HepG2 (cell line): ENCODE measurements around the gene NEK6. TPM values are rescaled to one million over a fixed set of nuclear protein-coding genes. Genes with fewer than 3 reads are reported as not detected.

Experiments
- ATRX ChIP-seq: sonication (generic); formaldehyde crosslinking; IDR thresholded peaks from 2 replicates; pipeline ENCODE4 v1.4.0; 2020; ENCODE audit warnings: missing genetic modification reagents, borderline replicate concordance
- BRCA1 ChIP-seq: sonication (generic); formaldehyde crosslinking; IDR thresholded peaks from 2 replicates; pipeline ENCODE4 v1.4.0; 2020; ENCODE audit warnings: missing genetic modification reagents
- CTCF ChIP-seq: sonication (generic); formaldehyde crosslinking; IDR thresholded peaks from 2 replicates; pipeline ENCODE4 v1.5.0; 2020; ENCODE audit warnings: mild to moderate bottlenecking, missing genetic modification reagents, moderate library complexity
- FLYWCH1 ChIP-seq: sonication (generic); formaldehyde crosslinking; IDR thresholded peaks from 2 replicates; pipeline ENCODE4 v1.8.1; 2023; ENCODE audit warnings: mild to moderate bottlenecking, missing genetic modification reagents
- GFI1 ChIP-seq: sonication (generic); formaldehyde crosslinking; IDR thresholded peaks from 2 replicates; pipeline ENCODE4 v1.5.0; 2020; ENCODE audit warnings: missing genetic modification reagents, mild to moderate bottlenecking, borderline replicate concordance
- HMG20B ChIP-seq: conservative IDR thresholded peaks from 2 replicates; pipeline ENCODE4 v1.6.1; 2016; ENCODE audit warnings: missing genetic modification reagents, missing compliant biosample characterization
- KDM3A ChIP-seq: IDR thresholded peaks from 2 replicates; pipeline ENCODE4 v1.6.1; 2018; ENCODE audit warnings: low read depth, missing compliant biosample characterization
- KMT2A ChIP-seq: sonication (generic); formaldehyde crosslinking; IDR thresholded peaks from 2 replicates; pipeline ENCODE4 v1.4.0; 2020; ENCODE audit warnings: missing genetic modification reagents
- LRRFIP1 ChIP-seq: sonication (generic); formaldehyde crosslinking; conservative IDR thresholded peaks from 2 replicates; pipeline ENCODE4 v1.4.0; 2020; ENCODE audit warnings: missing genetic modification reagents
- MTA3 ChIP-seq: sonication (generic); formaldehyde crosslinking; IDR thresholded peaks from 2 replicates; pipeline ENCODE4 v1.4.0; 2020; ENCODE audit warnings: missing genetic modification reagents
- NFYC ChIP-seq: IDR thresholded peaks from 2 replicates; pipeline ENCODE4 v1.6.1; 2016; ENCODE audit warnings: missing genetic modification reagents, missing compliant biosample characterization
- NR2F6 ChIP-seq, 2 experiments: IDR thresholded peaks; 2 replicates each; pipeline ENCODE4 v1.6.1; 2016; ENCODE audit warnings: antibody characterized with exemption in 1 of 2, mild to moderate bottlenecking in 1 of 2
- RARA ChIP-seq: IDR thresholded peaks from 2 replicates; pipeline ENCODE4 v1.6.1; 2016; ENCODE audit warnings: missing genetic modification reagents, missing compliant biosample characterization
- RBFOX2 ChIP-seq: fragments of 200-400 bp; formaldehyde crosslinking; IDR thresholded peaks from 2 replicates; pipeline ENCODE4 v1.6.1; 2017; ENCODE audit warnings: low read depth, mild to moderate bottlenecking, low read length
- SOX5 ChIP-seq: IDR thresholded peaks from 2 replicates; pipeline ENCODE4 v1.6.1; 2016; ENCODE audit warnings: borderline replicate concordance
- TMF1 ChIP-seq: sonication (generic); formaldehyde crosslinking; IDR thresholded peaks from 2 replicates; pipeline ENCODE4 v1.8.1; 2022; ENCODE audit warnings: low read depth, missing genetic modification reagents
- USF2 ChIP-seq, 2 experiments: sonication (generic) in 1 of 2; formaldehyde crosslinking in 1 of 2; IDR thresholded peaks; 2 replicates each; pipeline versions ENCODE4 v1.5.1 to v1.6.1; 2011 to 2020; ENCODE audit warnings: borderline replicate concordance in 1 of 2, low read depth in 1 of 2, low read length in 1 of 2, mild to moderate bottlenecking in 1 of 2, missing genetic modification reagents in 1 of 2, moderate library complexity in 1 of 2
- ZNF20 ChIP-seq: sonication (generic); formaldehyde crosslinking; IDR thresholded peaks from 2 replicates; pipeline ENCODE4 v1.4.0; 2020; ENCODE audit warnings: mild to moderate bottlenecking, moderate library complexity, missing genetic modification reagents
- ZNF337 ChIP-seq: sonication (generic); formaldehyde crosslinking; IDR thresholded peaks from 2 replicates; pipeline ENCODE4 v1.5.1; 2020; ENCODE audit warnings: missing genetic modification reagents, low read depth, mild to moderate bottlenecking, borderline replicate concordance
- ZNF597 ChIP-seq: sonication (generic); formaldehyde crosslinking; IDR thresholded peaks from 2 replicates; pipeline ENCODE4 v1.5.0; 2020; ENCODE audit warnings: missing genetic modification reagents
- ZNF652 ChIP-seq: IDR thresholded peaks from 2 replicates; pipeline ENCODE4 v1.6.1; 2016; ENCODE audit warnings: low read depth, borderline replicate concordance
- ZNF747 ChIP-seq: sonication (generic); formaldehyde crosslinking; IDR thresholded peaks from 2 replicates; pipeline ENCODE4 v1.8.1; 2023; ENCODE audit warnings: missing genetic modification reagents, mild to moderate bottlenecking, borderline replicate concordance
- ZNF761 ChIP-seq: sonication (generic); formaldehyde crosslinking; conservative IDR thresholded peaks from 2 replicates; pipeline ENCODE4 v1.4.0; 2020; ENCODE audit warnings: mild to moderate bottlenecking, missing genetic modification reagents
- polyA plus RNA-seq, 8 experiments: library from polyadenylated mRNA; depleted of rRNA in 3 of 8; stranded (reverse) in 7 of 8; unstranded in 1 of 8; fragments of >200 nt; fragmentation: Illumina TruSeq in 4 of 8; extraction: Trizol in 4 of 8; gene quantifications; 2 replicates each; pipeline versions ENCODE4 v1.2.1 to v1.2.3, GENCODE V29; 2011 to 2016; ENCODE audit warnings: low read depth in 4 of 8, missing spikeins in 1 of 8, mixed read lengths in 1 of 8; ENCODE audit not compliant: insufficient read depth in 1 of 8
- total RNA-seq, 5 experiments: library from RNA; depleted of rRNA; stranded (reverse); fragments of >200 nt; fragmentation: Illumina TruSeq; extraction: Trizol; gene quantifications; 2 replicates each; pipeline ENCODE4 v1.2.3, GENCODE V29; 2016; ENCODE audit warnings: low read depth in 1 of 5

NEK6 gene
- total and polyA plus RNA-seq, 2 of the 13 experiments (the other 11 are each of a cell fraction or from before 2014, with no cell fraction given) = 30.4 to 119 TPM

DNA sequence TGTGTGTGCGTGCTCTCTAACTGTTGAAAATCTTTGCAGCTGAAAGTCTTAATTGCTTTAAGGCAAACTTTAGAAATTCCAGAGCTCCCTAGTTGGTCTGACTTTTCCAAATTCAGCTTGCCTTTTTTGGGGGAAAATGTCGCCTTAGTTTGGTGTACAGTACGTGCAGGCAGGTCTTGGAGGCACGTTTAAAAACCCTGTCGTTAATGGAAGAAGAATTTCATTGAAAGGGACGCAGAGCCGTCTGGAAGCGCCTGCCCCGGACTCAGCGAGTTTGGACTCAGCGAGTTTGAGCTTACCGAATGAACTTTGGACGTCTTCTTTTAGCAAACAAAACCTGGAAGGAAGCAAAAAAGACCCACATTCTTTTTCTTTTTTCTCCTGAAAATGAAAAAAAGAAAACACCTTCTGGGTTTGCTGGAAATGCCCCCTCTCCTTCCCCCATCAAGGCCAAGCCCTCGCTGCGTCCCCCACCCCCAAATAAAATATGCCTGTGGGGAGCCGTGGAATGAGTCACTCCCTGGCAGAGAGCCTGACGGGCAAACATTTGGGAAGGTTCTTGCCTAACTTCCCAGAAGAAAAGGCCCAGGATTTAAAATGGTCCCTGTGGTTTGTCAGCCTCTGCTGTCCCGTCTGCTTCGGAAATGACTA, 1.5 kb downstream of the NEK6 start (continued):
- TF ChIP-seq ZNF597 (CRISPR knock-in tag) = no peak
- no peak for TF ChIP-seq TMF1
- no peak for TF ChIP-seq HMG20B (CRISPR knock-in tag)
- no peak for TF ChIP-seq ZNF747 (CRISPR knock-in tag)
- TF ChIP-seq NR2F6 (IDR thresholded peaks at IDR 0.05) = no peak; the same call in 1 of the 2 replicates
- TF ChIP-seq NR2F6 (CRISPR knock-in tag; IDR thresholded peaks at IDR 0.05) = 0 out of 2 replicates have a peak, but pooled peaks have one; percentile 9
- TF ChIP-seq ATRX = no peak
- no peak; the same call in 1 of the 2 replicates for TF ChIP-seq KDM3A (CRISPR knock-in tag)
- no peak for TF ChIP-seq ZNF652 (CRISPR knock-in tag)
- no peak for TF ChIP-seq ZNF20 (CRISPR knock-in tag)
- TF ChIP-seq USF2 (IDR thresholded peaks at IDR 0.05; ENCODE audit: low read depth, low read length) = no peak
- no peak for TF ChIP-seq USF2 (CRISPR knock-in tag; IDR thresholded peaks at IDR 0.05; ENCODE audit: borderline replicate concordance)
- TF ChIP-seq NFYC = no peak
- no peak; the same call in 1 of the 2 replicates for TF ChIP-seq RBFOX2
- TF ChIP-seq ZNF761 = no peak
- no peak for TF ChIP-seq LRRFIP1 (CRISPR knock-in tag)
- TF ChIP-seq BRCA1 (CRISPR knock-in tag) = no peak
- no peak for TF ChIP-seq MTA3 (CRISPR knock-in tag)
- TF ChIP-seq KMT2A (CRISPR knock-in tag) = no peak
- peak; percentile 18; the same call in 1 of the 2 replicates for TF ChIP-seq SOX5 (CRISPR knock-in tag)
- 0 out of 2 replicates have a peak, but pooled peaks have one; percentile 65 for TF ChIP-seq GFI1
- TF ChIP-seq ZNF337 (CRISPR knock-in tag) = 0 out of 2 replicates have a peak, but pooled peaks have one; percentile 23
- no peak; the same call in 1 of the 2 replicates for TF ChIP-seq RARA (CRISPR knock-in tag)
- no peak for TF ChIP-seq CTCF
- TF ChIP-seq FLYWCH1 (CRISPR knock-in tag) = no peak
